A673 (cell line): ENCODE measurements around the gene SURF6. TPM values are rescaled to one million over a fixed set of nuclear protein-coding genes. Genes with fewer than 3 reads are reported as not detected.

ENCODE experiments used
- BruUV-seq: library from RNA; stranded (reverse); fragments of 400-500 nt; replicated peaks from 2 replicates; lab custom pipeline; 2021; lab: Mats Ljungman, UMichigan
- CTCF ChIA-PET: fragments of 300-600 bp; sonication (Branson Sonifier 250); formaldehyde crosslinking; loops from one replicate; lab custom pipeline; 2022; ENCODE audit warnings: antibody characterized with exemption; lab: Charles Lee
- POLR2A ChIA-PET: fragments of 300-600 bp; sonication (Branson Sonifier 250); formaldehyde crosslinking; loops from one replicate; lab custom pipeline; 2022; ENCODE audit warnings: antibody characterized with exemption; ENCODE audit not compliant: low non-redundant PET; lab: Charles Lee
- DNase-seq: peaks from one replicate; pipeline ENCODE4 v3.0.0-alpha.2; 2015; ENCODE audit warnings: low spot score
- H3K27ac ChIP-seq: fragments of 200-600 bp; sonication (generic); 2 replicates; pipeline ENCODE4 v1.5.1; 2016; ENCODE audit warnings: mixed run types, low read depth, mild to moderate bottlenecking, mixed read lengths, antibody characterized with exemption, low read length; ENCODE audit not compliant: poor library complexity, severe bottlenecking
- H3K27me3 ChIP-seq: fragments of 200-600 bp; sonication (generic); replicated peaks from 2 replicates; pipeline ENCODE4 v1.6.1; 2017; ENCODE audit warnings: mixed run types, low read depth, mild to moderate bottlenecking, mixed read lengths, antibody characterized with exemption, low read length; ENCODE audit not compliant: insufficient read depth, poor library complexity
- H3K36me3 ChIP-seq: fragments of 200-600 bp; sonication (generic); 2 replicates; pipeline ENCODE4 v1.6.1; 2016; ENCODE audit warnings: mixed run types, mild to moderate bottlenecking, mixed read lengths, antibody characterized with exemption, low read length; ENCODE audit not compliant: insufficient read depth, poor library complexity, severe bottlenecking
- H3K4me1 ChIP-seq: fragments of 200-600 bp; sonication (generic); 2 replicates; pipeline ENCODE4 v1.6.1; 2017; ENCODE audit warnings: mixed run types, mild to moderate bottlenecking, mixed read lengths, antibody characterized with exemption, low read length; ENCODE audit not compliant: insufficient read depth, poor library complexity, severe bottlenecking
- H3K4me3 ChIP-seq: fragments of 200-600 bp; sonication (generic); 2 replicates; pipeline ENCODE4 v1.5.1; 2016; ENCODE audit warnings: low read depth, mixed run types, mild to moderate bottlenecking, mixed read lengths, low read length; ENCODE audit not compliant: poor library complexity, severe bottlenecking
- H3K9me3 ChIP-seq: fragments of 200-600 bp; sonication (generic); 2 replicates; pipeline ENCODE4 v1.6.1; 2016; ENCODE audit warnings: mixed run types, low read depth, mild to moderate bottlenecking, mixed read lengths, antibody characterized with exemption, low read length; ENCODE audit not compliant: poor library complexity, severe bottlenecking
- EZH2 ChIP-seq: fragments of 200-600 bp; sonication (generic); IDR thresholded peaks from 2 replicates; pipeline ENCODE4 v1.6.1; 2017; ENCODE audit warnings: borderline replicate concordance, low read depth, mild to moderate bottlenecking, mixed read lengths, antibody characterized with exemption, low read length; ENCODE audit not compliant: poor library complexity, severe bottlenecking
- intact Hi-C: fragments of 100-400 bp; cut with micrococcal nuclease; formaldehyde crosslinking; loops from one replicate; pipeline ENCODE4 v1.10.0; 2022; ENCODE audit not compliant: unreplicated experiment
- total RNA-seq: library from RNA; stranded (reverse); gene quantifications from 2 replicates; pipeline ENCODE4 v1.2.3, GENCODE V29; 2021
- TF ChIP-seq, protein P1 (sequence below): fragments of 300-800, 200-600 bp; sonication (generic); conservative IDR thresholded peaks from 2 replicates; pipeline ENCODE4 v1.5.1; 2017; ENCODE audit warnings: low read depth, mild to moderate bottlenecking, antibody characterized with exemption, low read length, moderate library complexity, mixed read lengths

The SURF6 gene
- total RNA-seq, 1 experiment from 2014 or later = 36.6 TPM

DNA sequence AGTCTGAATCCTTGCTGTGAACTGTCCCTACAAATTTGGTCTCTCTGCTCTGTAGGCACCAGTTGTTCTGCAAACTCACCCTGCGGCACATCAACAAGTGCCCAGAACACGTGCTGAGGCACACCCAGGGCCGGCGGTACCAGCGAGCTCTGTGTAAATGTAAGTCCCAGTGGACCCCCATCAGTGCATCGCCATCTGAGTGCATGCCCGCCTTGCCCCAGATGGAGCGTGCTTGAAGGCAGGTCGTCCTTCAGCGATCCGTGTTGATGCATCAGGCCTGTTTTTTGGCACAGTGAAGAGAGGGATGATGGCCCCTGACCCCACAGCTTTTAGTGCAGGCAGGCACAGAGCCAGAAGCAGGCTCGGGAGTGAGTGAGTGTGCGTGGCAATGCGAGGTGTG, 21.7 kb upstream of the SURF6 start:
- no peak for TF ChIP-seq EZH2
- TF ChIP-seq, protein P1, sequence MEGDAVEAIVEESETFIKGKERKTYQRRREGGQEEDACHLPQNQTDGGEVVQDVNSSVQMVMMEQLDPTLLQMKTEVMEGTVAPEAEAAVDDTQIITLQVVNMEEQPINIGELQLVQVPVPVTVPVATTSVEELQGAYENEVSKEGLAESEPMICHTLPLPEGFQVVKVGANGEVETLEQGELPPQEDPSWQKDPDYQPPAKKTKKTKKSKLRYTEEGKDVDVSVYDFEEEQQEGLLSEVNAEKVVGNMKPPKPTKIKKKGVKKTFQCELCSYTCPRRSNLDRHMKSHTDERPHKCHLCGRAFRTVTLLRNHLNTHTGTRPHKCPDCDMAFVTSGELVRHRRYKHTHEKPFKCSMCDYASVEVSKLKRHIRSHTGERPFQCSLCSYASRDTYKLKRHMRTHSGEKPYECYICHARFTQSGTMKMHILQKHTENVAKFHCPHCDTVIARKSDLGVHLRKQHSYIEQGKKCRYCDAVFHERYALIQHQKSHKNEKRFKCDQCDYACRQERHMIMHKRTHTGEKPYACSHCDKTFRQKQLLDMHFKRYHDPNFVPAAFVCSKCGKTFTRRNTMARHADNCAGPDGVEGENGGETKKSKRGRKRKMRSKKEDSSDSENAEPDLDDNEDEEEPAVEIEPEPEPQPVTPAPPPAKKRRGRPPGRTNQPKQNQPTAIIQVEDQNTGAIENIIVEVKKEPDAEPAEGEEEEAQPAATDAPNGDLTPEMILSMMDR = no peak
- intact Hi-C loops = no loop called here
- DNase-seq = no peak
- Histone ChIP-seq H3K27ac (no peak overlapping the region), H3K9me3 (no peaks in the 10 kb centered on the region), H3K4me1 (peaks cover 19% of the 10 kb centered on the region), H3K36me3 (peaks cover 29% of the 10 kb centered on the region), H3K27me3 (no peaks in the 10 kb centered on the region), H3K4me3 (peak overlapping the region; percentile 93)
- BruUV-seq = no TSS peak
- POLR2A ChIA-PET = no interaction called here
- CTCF ChIA-PET = no interaction called here

DNA sequence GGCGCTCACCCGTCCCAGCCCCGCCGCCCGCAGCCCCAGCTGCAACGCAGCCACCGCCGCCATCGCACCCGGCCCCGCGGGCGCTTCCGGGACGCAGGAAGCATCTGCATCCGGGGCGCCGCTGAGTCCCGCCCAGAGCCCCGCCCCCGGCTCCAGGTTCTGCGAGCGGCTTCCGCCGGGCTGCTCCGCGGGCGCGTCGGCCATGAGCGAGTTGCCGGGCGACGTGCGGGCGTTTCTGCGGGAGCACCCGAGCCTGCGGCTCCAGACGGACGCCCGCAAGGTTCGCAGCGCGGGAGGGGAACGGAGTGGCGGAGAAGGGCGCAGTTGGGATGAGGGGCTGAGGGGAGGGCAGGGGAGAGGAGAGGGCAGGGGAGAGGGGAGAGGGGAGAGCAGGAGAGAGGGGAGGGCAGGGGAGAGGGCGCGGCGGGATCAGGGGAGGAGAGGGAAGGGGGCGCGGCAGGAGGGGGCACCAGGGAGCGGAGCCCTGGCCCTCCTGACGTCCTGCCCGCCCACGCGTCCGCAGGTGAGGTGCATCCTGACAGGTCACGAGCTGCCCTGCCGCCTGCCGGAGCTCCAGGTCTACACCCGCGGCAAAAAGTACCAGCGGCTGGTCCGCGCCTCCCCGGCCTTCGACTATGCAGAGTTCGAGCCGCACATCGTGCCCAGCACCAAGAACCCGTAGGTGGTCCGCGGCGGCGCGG, 20.6 kb upstream of the SURF6 start, which contains the start of the genes SURF1 and SURF2:
SURF1 (minus strand) TSS at position 97 of the 701 bp plus-strand sequence; CDS start at position 63, 34 bp downstream.
SURF2 (plus strand) TSS at position 160 of the 701 bp plus-strand sequence; CDS start at position 203, 43 bp downstream.
- no peak for TF ChIP-seq EZH2
- DNase-seq = peak; percentile 93
- CTCF ChIA-PET = interaction anchor here (0.6 kb wide), 1 partner anchor 47 kb away, joined by 10 read pairs; no protein-coding TSS in a partner anchor
- BruUV-seq = no TSS peak
- Histone ChIP-seq H3K27ac (peak within 1 kb of the TSS; percentile 76), H3K27me3 (no peaks in the 10 kb centered on the region), H3K4me1 (peaks cover 19% of the 10 kb centered on the region), H3K4me3 (peak within 1 kb of the TSS; percentile 93), H3K9me3 (no peaks in the 10 kb centered on the region), H3K36me3 (peaks cover 29% of the 10 kb centered on the region)
- intact Hi-C loops = no loop called here
- POLR2A ChIA-PET = interaction anchor here (0.6 kb wide), 1 partner anchor 10 kb away, joined by 3 read pairs; no protein-coding TSS in a partner anchor

GRCh38 chr9:133355881-133356357, 19.9 kb upstream of the SURF6 start:
- ChIA-PET POLR2A (no interaction called here), CTCF (interaction anchor here (0.6 kb wide), 2 partner anchors 46 to 207 kb away, joined by 4 to 10 read pairs; no protein-coding TSS in a partner anchor)
- peak; percentile 25 for DNase-seq
- Histone ChIP-seq H3K27ac (peak overlapping the region; percentile 74), H3K27me3 (no peaks in the 10 kb centered on the region), H3K9me3 (no peaks in the 10 kb centered on the region), H3K4me1 (peaks cover 14% of the 10 kb centered on the region), H3K4me3 (peak overlapping the region; percentile 93), H3K36me3 (peaks cover 29% of the 10 kb centered on the region)
- no TSS peak for BruUV-seq
- TF ChIP-seq EZH2 = no peak
- TF ChIP-seq, protein P1 = no peak
- intact Hi-C loops = no loop called here
